GM15510 (cell line): ENCODE results near the gene CR2.
A peak's percentile ranks its signal among the peaks of the same experiment; 100 is the strongest.

ENCODE experiments used
- POLR2A ChIP-seq: IDR thresholded peaks from 3 replicates; pipeline ENCODE4 v1.6.1; 2011; ENCODE audit warnings: borderline replicate concordance; ENCODE audit not compliant: insufficient read length; ENCODE audit errors: extremely low read depth

CR2 gene

DNA sequence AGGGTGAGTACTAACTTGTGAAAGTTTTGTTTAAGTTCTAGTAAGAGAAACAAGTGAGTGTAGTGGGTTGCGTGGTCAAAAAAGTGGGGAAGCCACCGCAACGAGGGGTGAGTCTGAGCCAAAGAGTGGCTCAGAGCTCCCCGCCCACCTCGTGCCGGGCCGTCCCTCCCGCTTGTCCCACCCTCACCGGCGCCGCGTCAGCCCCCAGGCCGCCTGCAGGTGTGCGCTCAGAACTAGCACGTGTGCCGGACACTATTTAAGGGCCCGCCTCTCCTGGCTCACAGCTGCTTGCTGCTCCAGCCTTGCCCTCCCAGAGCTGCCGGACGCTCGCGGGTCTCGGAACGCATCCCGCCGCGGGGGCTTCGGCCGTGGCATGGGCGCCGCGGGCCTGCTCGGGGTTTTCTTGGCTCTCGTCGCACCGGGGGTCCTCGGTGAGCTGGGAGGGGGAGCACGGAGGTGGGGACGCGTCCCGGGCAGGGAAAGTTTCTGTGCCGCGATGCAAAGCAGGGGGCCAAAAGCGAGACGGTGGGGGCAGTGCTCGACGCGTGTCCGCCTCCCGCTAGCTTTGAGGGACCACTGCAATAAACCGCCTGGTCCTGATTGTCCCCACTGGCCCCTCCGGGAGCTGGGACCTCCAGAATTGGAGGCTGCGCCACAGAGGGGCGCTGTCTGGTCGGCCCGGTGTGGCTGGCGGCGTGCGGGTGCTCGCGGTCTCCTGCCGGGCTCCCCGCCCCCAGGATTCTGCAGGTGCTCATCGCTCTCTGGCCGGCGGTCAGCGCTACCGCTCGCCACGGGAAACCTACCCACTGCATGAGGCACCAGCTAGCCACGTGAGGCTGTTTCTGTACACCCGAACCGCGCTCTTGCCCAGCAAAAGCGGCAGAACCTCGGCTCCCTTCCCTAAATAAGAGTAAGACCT is at the start of gene CR2:
Gene CR2 (plus strand): TSS at position 283 of the 919 bp plus-strand sequence. CDS start 91 bp downstream, at position 374.
- peak; percentile 94 for TF ChIP-seq POLR2A

DNA sequence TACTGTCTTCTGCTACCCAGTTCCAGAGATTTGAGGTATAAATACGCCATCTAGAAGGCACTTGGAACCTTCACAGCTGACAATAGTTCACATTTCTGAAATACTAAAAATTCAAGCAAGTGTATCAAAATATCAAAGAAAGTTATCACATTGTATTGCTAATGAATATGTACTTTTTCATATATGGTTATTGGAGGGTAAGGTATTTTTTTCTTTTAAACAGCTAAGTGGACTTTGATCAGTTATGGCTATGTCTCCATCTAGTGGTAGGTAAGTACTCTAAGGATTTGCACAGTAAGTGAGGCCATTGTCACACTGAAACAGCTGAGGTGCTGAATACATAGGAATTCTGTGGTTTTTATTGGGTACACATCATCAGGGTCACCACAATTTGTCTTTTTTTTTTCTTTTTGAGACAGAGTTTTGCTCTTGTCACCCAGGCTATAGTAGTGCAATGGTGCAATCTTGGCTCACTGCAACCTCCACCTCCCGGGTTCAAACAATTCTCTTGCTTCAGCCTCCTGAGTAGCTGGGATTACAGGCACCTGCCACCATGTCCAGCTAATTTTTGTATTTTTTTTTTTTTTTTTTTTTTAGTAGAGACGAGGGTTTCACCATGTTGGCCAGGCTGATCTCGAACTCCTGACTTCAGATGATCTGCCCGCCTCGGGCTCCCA is 49.1 kb upstream of the CR2 start:
- TF ChIP-seq POLR2A, result no peak

DNA sequence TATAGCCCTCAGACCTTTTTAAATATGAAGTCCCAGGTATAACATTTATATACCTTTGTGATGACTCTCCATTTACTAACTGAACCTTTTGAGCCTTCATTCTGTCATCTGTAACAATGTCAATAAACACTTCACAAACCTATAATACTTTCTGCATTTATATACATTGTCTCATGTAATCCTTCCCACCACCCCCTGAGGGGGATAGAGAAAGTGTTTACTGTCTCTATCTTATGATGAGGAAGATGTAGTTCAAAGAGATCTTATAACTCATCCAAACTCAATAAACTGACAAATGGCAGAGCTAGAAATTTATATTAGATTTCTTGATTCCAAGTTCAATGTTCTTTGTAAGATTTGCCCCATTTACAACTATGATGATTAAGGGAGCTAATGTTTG is 48.3 kb upstream of the CR2 start:
- TF ChIP-seq POLR2A, result no peak

DNA sequence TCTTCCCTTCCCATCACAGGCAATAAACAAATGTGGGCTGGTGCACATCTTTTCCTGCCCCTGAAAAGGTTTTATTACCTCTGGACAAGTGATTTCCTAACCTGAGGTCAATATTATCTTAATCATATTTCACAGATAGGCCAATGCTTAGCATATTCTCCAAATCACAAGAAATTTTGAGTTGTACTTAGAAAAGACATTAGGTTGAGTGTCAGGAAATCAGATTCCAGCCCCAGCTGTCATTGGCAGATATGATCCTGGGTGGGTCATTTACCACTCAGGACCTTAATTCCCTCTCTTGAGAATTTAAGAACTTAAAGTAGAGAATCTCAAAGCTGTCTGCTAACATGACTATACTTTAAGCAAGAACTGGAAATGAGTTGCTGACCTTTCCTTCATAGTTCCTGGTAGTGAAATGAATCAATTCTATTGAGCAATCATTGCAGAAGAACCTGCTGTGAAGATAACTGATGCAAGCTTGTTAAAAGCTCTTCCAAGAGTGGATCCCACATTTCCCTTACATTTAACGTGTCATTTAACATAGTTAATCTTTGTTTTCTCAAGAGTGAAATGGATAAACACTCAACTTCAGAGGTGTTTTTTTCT is 46.4 kb upstream of the CR2 start:
- no peak for TF ChIP-seq POLR2A

DNA sequence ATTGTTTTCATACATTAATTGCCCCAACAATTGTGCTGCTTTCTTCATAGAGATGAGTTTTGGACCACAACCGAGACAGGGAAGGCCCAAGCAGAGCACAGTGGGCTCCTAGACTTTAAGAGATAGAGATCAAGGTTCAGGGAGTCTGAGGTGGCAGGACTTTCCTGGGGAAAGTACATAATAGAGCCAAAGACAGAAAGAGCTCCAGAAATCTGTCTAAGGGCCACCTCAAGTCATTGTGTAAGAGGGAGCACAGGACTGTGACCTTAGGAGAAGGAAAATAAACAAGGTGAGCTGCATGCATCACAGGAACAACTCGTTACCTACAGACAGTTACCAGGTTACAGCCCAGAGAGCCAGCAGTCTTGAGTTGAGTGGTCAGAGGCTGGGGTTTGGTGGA is 41.3 kb upstream of the CR2 start:
- no peak for TF ChIP-seq POLR2A

DNA sequence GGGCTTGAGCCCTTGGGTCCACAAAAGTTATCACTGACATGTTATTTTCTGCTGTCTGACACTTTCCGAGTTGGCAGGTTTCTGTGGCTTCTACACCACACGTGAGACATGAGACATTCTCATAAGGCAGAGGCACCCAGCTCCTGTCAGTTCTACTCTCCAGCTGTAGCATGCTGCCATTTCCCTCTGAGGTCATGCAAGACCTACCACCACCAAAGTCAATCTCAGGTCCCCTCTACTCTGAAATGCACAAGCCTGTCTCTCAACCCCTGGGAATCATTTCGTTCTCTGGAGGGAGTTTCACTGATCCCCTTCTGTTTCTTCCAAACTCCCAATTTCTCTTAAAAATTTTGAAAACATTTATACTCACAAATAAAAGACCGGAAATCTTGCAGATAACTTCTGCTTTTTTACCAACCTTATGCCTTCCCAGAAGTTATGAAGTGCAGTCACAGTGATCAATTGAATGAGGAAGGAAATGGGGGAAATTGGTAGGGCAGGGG is 39.5 kb upstream of the CR2 start:
- no peak for TF ChIP-seq POLR2A

DNA sequence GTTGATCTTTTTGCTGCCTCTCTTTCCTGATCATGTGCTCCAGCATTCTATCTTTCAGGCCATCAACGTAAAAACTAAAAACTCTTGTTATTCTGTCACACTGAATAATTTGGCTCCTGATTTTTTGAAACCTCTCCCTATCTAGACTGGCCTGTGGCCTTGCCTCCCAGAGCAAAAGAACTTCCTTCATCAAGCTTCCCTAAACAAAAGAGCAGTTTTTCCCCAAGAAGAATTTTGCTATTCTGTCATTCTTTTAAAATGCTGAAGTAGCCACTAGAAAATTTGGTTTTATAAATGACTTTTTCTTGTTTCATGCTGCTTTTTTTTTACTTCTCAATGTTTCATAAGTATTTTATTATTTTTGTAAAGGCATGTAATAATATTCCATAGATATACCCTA is 37.1 kb upstream of the CR2 start:
- TF ChIP-seq POLR2A, result no peak

DNA sequence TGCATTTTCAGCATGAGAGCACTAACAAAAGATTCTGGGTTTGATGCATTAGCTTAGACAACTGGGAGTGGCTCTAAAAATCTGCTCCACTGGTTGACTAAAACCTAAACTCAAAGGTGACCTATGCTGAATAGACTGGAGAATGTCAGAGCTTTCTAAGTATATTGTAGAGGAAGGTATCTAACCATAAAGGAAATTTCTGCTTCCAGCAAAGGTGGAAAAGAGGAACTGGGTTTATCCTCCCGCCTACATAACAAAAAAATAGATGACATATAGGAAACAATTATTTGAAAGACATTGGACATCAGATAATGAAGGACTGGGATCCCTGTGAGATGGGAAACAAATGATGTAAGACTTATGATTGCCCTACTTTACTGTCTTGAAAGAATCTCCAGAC is 35.8 kb upstream of the CR2 start:
- TF ChIP-seq POLR2A, result no peak

DNA sequence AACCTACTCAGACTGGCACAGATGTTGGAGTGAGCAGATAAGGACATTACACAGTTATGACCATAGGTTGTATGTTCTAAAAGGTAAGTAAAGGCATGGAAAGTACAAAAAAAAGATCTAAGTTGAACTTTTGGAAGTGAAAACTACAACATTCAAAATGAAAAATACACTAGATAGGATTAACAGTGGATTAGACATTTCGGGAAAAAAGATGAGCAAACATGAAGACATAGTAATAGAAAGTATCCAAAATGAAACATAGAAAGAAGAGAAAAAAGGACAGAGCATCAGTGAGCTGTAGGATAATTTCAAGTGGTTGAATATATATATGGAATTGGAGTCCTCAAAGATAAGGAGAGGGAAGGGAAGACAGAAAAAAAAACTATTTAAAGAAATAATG is 34.0 kb upstream of the CR2 start:
- TF ChIP-seq POLR2A, result no peak

DNA sequence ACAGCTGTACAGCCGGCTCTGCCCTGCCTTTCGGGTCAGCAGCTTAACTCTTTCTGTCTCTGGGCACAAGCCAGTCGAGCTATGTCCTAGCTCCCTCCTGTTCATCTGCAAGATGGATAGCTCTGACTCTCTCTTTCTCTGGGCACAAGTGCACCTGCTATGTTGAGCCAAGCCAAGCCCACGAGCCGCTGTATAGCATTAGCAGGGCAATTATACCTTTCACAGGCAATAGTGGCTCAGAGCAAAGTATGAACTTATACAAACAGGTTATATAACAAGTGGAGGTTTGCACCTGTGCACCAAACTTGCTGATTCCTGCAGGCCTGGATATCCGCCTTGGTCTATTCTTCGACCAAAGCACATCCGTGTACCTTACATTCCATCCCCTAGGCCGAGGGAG is 33.0 kb upstream of the CR2 start:
- no peak for TF ChIP-seq POLR2A

DNA sequence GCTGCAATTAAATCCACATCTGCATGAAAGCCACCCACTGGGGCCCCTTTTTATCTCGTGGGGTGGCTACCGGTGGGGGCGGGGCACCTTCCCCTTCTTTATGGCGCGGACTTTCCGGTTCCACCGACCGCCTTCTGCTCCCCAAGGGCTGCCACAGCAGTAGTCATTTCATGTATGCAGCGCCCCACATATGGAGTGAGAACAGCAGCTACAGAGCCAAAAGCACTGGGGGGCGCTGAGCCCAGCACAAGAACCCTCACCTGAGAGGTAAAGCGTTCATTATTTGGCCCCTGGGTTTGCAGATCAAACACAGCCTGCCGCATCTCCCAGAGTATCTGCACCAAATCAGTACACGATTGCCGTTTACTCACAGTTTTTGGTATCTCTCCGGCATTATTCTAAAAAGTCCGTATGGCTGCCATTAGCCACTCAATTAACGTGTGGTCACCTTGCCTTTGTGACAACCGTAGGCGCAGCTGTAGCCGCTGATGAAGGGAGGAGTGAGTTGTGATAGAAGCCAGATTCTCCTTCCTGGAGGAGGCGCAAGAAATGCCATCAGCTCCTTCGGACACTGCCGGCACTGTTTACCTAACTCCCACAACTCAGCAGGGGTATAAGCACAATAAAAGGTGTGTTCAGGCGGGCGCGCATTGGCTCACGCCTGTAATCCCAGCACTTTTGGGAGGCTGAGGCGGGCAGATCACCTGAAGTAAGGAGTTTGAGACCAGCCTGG is 30.4 kb upstream of the CR2 start:
- no peak for TF ChIP-seq POLR2A

DNA sequence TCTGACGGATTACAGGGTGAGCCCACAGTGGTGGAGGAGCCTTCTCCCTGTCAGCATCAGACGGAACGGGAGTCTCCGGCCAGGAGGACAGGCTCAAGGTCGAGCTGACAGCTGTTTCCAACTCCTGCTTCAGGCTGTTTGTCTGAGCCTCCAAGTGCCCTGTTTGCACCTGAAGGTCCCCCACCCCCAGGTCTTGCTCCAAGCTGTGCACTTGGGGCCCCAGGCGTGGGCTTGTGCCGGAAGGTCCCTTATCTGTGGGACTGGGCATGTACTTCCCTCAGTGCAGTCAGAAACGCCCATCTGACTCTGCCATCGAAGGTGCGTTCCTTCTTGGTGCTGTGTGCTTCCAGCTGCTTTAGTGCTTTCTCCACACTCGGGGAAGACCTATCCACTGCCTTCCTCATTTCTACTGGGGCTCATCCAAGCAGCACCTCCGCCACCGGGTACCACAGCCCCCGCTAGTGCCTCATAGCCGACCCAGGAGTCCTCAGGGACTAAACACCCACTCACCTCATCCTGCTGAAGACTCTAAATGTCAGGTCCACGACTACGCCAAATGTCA is 29.5 kb upstream of the CR2 start:
- TF ChIP-seq POLR2A, result no peak

DNA sequence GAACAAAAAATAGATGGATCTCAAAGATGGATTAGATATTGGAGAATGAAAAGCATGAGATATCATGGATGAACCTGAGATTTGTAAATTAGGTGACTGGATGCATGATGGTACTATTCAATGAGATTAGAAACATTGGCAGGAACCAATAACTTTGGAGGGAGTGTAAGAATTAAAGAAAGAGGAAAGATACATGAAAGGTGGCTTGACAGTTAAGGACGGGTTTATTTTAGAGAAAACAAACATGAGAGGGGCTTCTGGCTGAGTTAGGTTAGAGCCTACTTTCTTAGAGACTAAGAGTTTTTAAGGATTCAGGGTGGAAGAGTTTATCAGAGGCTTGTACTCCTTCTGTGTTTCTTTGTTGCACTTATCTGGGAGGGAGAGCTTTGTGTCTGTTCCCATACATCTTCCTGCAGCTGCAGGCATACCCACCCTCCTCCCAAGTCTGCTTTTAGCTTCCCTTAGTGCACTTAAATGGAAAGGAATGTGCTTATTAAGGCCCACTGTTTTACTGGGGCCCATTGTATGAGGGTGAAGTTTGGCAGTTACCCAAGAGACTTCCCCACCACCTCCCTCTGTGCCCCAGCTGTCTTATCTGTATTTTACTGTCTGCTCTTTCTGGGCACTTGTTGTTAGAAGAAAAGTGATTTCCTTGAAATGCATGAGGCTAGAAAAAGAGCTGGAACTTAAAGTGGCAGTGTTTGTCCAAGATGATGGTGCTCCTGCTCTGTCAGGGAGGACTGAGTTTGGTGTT is 26.1 kb upstream of the CR2 start:
- TF ChIP-seq POLR2A, result no peak

DNA sequence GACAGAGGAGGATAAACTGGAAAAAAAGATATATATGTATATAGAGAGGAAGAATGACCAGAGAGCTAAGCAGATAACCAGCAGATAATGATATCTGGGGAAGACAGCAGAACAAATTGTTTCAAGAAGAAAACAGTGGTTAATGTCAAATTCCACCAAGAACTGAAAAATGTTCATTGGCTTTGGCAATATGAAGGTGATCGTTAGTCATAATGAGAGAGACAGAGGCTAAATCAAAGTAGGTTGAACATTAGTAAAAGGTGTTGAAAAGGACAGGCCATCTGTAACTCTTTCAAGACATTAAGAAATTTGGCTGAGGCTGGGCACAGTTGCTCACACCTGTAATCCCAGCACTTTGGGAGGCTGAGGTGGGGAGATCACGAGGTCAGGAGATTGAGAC is 25.3 kb upstream of the CR2 start:
- TF ChIP-seq POLR2A, result no peak
